Activated CD8-positive, alpha-beta T cell treated with anti-CD3 and anti-CD28 coated beads for 36 hours (primary cell): ENCODE measurements around the gene SYT7. TPM values are rescaled to one million over a fixed set of nuclear protein-coding genes. Genes with fewer than 3 reads are reported as not detected.

ENCODE experiments used
- ATAC-seq: fragments of 200-7000 bp; cut with Tn5 transposase; one replicate; pipeline ENCODE4 v1.10.0; 2021; ENCODE audit warnings: mild to moderate bottlenecking, moderate library complexity
- CTCF ChIA-PET: fragments of 350-600 bp; sonication (Branson Sonifier 250); formaldehyde crosslinking; loops from one replicate; lab custom pipeline; 2021; ENCODE audit warnings: antibody characterized with exemption; lab: Charles Lee
- POLR2A ChIA-PET: fragments of 350-600 bp; sonication (Branson Sonifier 250); formaldehyde crosslinking; loops from one replicate; lab custom pipeline; 2021; ENCODE audit warnings: antibody characterized with exemption; lab: Charles Lee
- DNase-seq: peaks from one replicate; pipeline ENCODE4 v3.0.0-alpha.2; 2020
- H3K27ac Mint-ChIP-seq: one replicate; pipeline ENCODE4 v1.8.0; 2021; ENCODE audit warnings: mild to moderate bottlenecking, mixed read lengths
- H3K27me3 Mint-ChIP-seq: one replicate; pipeline ENCODE4 v1.8.0; 2021; ENCODE audit warnings: mixed read lengths
- H3K36me3 Mint-ChIP-seq: one replicate; pipeline ENCODE4 v1.8.0; 2021; ENCODE audit warnings: low read depth, mixed read lengths
- H3K4me1 Mint-ChIP-seq: one replicate; pipeline ENCODE4 v1.8.0; 2021; ENCODE audit warnings: low read depth, mixed read lengths
- H3K4me3 Mint-ChIP-seq: one replicate; pipeline ENCODE4 v1.8.0; 2021; ENCODE audit warnings: mild to moderate bottlenecking, moderate library complexity, mixed read lengths
- H3K9me3 Mint-ChIP-seq: one replicate; pipeline ENCODE4 v1.8.0; 2021; ENCODE audit warnings: mixed read lengths
- intact Hi-C: fragments of 100-400 bp; cut with micrococcal nuclease; formaldehyde crosslinking; loops from one replicate; pipeline ENCODE4 v1.10.0; 2022
- total RNA-seq, 2 experiments: library from RNA; stranded (reverse); gene quantifications; one replicate each; pipeline ENCODE4 v1.2.3, GENCODE V29; 2021
- TF ChIP-seq, protein P1 (sequence below): fragments of 200-600 bp; IDR thresholded peaks from one replicate; pipeline ENCODE4 v1.8.0; 2022; ENCODE audit warnings: antibody characterized with exemption, mild to moderate bottlenecking

SYT7 gene
- total RNA-seq, 2 experiments from 2014 or later = not detected

DNA sequence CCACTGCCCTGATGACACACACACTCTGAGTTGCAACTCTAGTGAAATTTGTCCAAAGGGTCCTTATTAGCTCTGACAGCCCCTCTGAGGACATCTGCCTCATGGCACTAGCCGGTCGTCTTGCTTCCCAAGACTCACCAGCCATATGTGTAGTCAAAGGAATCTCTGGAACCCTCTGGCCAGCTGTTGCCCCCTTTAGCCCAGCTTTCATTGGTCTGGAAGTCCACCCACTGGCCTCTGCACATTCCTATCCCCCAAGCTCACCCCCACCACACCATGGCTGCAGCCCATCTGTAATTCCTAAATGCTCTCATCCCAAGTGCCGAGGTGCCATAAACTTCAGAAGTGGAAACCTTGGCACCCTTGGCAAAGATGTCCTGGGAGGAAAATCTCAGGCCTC, 24.3 kb downstream of the SYT7 start:
- H3K27ac Mint-ChIP-seq = no peak overlapping the region
- TF ChIP-seq, protein P1, sequence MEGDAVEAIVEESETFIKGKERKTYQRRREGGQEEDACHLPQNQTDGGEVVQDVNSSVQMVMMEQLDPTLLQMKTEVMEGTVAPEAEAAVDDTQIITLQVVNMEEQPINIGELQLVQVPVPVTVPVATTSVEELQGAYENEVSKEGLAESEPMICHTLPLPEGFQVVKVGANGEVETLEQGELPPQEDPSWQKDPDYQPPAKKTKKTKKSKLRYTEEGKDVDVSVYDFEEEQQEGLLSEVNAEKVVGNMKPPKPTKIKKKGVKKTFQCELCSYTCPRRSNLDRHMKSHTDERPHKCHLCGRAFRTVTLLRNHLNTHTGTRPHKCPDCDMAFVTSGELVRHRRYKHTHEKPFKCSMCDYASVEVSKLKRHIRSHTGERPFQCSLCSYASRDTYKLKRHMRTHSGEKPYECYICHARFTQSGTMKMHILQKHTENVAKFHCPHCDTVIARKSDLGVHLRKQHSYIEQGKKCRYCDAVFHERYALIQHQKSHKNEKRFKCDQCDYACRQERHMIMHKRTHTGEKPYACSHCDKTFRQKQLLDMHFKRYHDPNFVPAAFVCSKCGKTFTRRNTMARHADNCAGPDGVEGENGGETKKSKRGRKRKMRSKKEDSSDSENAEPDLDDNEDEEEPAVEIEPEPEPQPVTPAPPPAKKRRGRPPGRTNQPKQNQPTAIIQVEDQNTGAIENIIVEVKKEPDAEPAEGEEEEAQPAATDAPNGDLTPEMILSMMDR = no peak
- no peak overlapping the region for H3K4me3 Mint-ChIP-seq
- peaks cover 48% of the 10 kb centered on the region for H3K27me3 Mint-ChIP-seq
- DNase-seq = no peak
- peaks cover 10% of the 10 kb centered on the region for H3K4me1 Mint-ChIP-seq
- H3K9me3 Mint-ChIP-seq = no peaks in the 10 kb centered on the region
- H3K36me3 Mint-ChIP-seq = no peaks in the 10 kb centered on the region
- intact Hi-C loops = no loop called here
- ChIA-PET CTCF (no interaction called here), POLR2A (no interaction called here)
- no peak for ATAC-seq

- Mint-ChIP-seq H3K4me3 (no peak overlapping the region), H3K27me3 (peaks cover 48% of the 10 kb centered on the region), H3K27ac (no peak overlapping the region), H3K4me1 (peaks cover 10% of the 10 kb centered on the region), H3K9me3 (no peaks in the 10 kb centered on the region), H3K36me3 (no peaks in the 10 kb centered on the region)
- intact Hi-C loops = no loop called here
- ATAC-seq (peak; percentile 30), DNase-seq (no peak)
- CTCF ChIA-PET = no interaction called here
- POLR2A ChIA-PET = no interaction called here
- TF ChIP-seq, protein P1 = no peak
These were observed 24.9 kb downstream of the SYT7 start for GRCh38 chr11:61555978-61556377.

DNA sequence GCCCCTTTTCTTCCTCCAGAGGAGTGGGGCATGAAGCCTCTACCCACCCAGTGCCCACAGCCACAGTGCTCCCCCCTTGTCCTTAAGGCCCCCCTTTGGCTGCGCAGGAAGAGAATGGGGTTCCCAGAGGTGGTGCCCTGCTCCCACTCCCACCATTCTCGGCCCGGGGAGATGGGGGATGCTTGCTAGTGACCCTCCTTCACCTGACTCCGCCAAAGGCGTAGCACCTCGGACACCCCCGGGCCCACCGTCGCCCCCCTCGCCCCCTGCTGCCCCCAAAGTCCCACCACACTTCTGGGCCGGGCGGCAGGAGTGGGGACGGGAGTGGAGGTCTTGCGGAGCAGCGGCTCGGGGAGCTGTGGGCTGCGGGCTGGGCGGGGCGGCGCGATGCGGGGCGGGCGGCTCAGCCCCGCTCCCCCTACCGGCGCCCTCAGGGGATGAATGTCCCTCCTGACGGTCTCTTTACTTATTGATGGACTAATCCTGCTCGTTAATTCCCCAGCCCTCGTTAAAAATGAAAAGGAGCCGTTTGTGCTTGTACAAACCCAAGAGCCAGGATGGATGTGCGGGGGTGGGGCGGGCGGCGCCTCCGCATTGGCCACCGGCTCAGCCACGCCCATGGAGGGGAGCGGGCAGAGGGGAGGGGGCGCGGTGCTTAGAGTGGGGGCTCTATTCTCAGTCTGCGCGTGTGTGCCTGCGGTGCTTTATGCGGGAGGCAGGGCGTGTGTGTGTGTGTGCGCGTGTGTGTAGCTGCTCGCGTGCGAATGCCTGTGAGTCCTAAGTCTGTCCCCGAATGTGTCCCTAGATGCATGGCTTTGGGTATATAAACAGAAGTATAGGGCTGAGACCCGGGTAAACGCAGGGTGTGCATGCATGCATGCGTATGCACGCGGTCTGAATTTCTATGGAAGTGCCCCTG, 25.6 kb downstream of the SYT7 start:
- Mint-ChIP-seq H3K27me3 (peaks cover 47% of the 10 kb centered on the region), H3K4me1 (peaks cover 10% of the 10 kb centered on the region), H3K9me3 (no peaks in the 10 kb centered on the region), H3K36me3 (no peaks in the 10 kb centered on the region), H3K27ac (no peak overlapping the region), H3K4me3 (no peak overlapping the region)
- POLR2A ChIA-PET = no interaction called here
- DNase-seq = no peak
- intact Hi-C loops = no loop called here
- CTCF ChIA-PET = no interaction called here
- TF ChIP-seq, protein P1 = peak; percentile 30
- no peak for ATAC-seq

GRCh38 chr11:61554172-61554988, 26.5 kb downstream of the SYT7 start:
- ATAC-seq (no peak), DNase-seq (peak; percentile 18)
- H3K9me3 Mint-ChIP-seq = no peaks in the 10 kb centered on the region
- ChIA-PET CTCF (no interaction called here), POLR2A (no interaction called here)
- H3K4me1 Mint-ChIP-seq = peaks cover 10% of the 10 kb centered on the region
- H3K27ac Mint-ChIP-seq = no peak overlapping the region
- intact Hi-C loops = no loop called here
- H3K27me3 Mint-ChIP-seq = peaks cover 45% of the 10 kb centered on the region
- TF ChIP-seq, protein P1 = no peak
- H3K36me3 Mint-ChIP-seq = no peaks in the 10 kb centered on the region
- H3K4me3 Mint-ChIP-seq = no peak overlapping the region
